Measurements from ENCODE around the gene THBS2. TPM values are rescaled to one million over a fixed set of nuclear protein-coding genes. Genes with fewer than 3 reads are reported as not detected.
A peak's percentile ranks its signal among the peaks of the same experiment; 100 is the strongest.

The THBS2 gene
- total RNA-seq, 4 donors from 2014 or later = 5.4 to 28.3 (median 16.3) TPM

DNA sequence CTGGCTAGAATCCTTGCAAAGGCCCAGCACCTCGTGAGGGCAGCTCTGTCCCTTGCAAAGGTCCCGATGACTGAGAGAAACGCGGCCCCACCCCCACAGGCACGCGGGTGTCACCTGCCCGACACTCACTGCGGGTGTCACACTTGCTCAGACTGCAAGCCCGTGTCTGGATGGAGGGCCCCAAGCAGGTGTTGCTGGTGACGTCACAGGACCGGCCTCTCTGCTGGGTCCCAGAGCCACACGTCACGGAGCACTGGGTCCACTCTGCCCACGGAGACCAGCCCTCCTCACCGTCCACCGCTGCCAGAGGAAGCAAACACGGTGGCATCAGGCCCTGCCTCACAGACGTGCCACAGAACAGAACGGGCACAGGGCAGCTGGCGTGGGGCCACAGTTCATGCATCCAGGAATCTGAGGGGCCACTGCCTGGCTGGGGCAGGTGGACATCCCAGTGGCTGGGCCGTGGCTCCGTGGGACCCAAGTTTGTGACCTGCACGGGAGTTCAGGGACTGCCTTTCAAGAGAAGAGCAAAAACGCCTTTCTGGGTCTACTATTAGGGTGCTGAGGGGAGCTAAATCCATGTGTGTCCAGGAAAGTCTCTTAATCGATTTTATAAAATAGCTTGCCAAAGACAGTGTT is 16.0 kb downstream of the THBS2 start:
- Histone ChIP-seq H3K36me3 (no peaks in the 10 kb centered on the region), H3K4me1 (no peaks in the 10 kb centered on the region), H3K27me3 (no peaks in the 10 kb centered on the region), H3K4me3 (no peak overlapping the region), H3K27ac (no peak overlapping the region), H3K9me3 (peaks cover 0 to 5% (median 0%) of the 10 kb centered on the region in 4 donors)
- peak in 2 of 3 donors; percentile 39 to 40 for DNase-seq
- TF ChIP-seq CTCF (IDR thresholded peaks at IDR 0.05) (no peak), POLR2A (IDR thresholded peaks at IDR 0.05) (no peak)

GRCh38 chr6:169236988-169237387 is 16.7 kb downstream of the THBS2 start:
- Histone ChIP-seq H3K4me3 (no peak overlapping the region), H3K36me3 (no peaks in the 10 kb centered on the region), H3K9me3 (peaks cover 0 to 5% (median 0%) of the 10 kb centered on the region in 4 donors), H3K4me1 (no peaks in the 10 kb centered on the region), H3K27ac (no peak overlapping the region), H3K27me3 (no peaks in the 10 kb centered on the region)
- TF ChIP-seq POLR2A (IDR thresholded peaks at IDR 0.05) (no peak), CTCF (IDR thresholded peaks at IDR 0.05) (no peak)
- peak in 1 of 3 donors; percentile 34 for DNase-seq

DNA sequence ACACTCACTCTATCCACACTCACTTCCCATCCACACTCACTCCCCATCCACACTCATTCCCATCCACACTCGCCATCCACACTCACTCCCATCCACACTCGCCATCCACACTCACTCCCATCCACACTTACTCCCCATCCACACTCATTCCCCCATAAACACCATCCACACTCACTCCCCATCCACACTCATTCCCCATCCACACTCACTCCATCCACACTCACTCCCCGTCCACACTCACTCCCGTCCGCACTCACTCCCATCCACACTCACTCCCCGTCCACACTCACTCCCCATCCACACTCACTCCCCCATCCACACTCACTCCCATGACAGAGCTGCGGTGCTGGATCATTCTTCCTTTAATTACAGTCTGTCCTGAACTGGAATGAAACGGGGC is 17.1 kb downstream of the THBS2 start:
- Histone ChIP-seq H3K27ac (no peak overlapping the region), H3K4me1 (no peaks in the 10 kb centered on the region), H3K36me3 (no peaks in the 10 kb centered on the region), H3K9me3 (peaks cover 0 to 5% (median 0%) of the 10 kb centered on the region in 4 donors), H3K27me3 (no peaks in the 10 kb centered on the region), H3K4me3 (no peak overlapping the region)
- peak in 1 of 3 donors; percentile 3 for DNase-seq
- TF ChIP-seq CTCF (IDR thresholded peaks at IDR 0.05) (no peak), POLR2A (IDR thresholded peaks at IDR 0.05) (no peak)

DNA sequence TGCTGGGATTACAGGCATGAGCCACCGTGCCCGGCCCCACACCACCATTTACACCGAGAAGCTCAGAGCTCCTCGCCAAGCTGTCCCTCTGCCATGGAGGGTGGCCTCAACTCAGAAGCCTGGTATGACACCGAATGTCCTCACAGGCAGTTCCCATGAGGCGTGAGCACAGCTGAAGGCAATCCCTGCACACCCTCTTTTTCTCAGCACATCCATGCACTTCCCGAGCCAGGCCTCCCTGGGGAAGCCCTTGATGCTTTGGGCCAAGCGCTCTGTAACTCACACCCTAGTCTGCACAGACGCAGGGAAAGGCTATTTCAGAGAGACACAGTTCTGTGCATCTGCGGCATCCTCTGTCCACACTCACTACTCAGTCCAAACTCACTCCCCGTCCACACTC is 18.4 kb downstream of the THBS2 start:
- Histone ChIP-seq H3K4me3 (no peak overlapping the region), H3K4me1 (no peaks in the 10 kb centered on the region), H3K9me3 (peaks cover 0 to 5% (median 0%) of the 10 kb centered on the region in 4 donors), H3K27me3 (no peaks in the 10 kb centered on the region), H3K27ac (no peak overlapping the region), H3K36me3 (no peaks in the 10 kb centered on the region)
- TF ChIP-seq CTCF (IDR thresholded peaks at IDR 0.05) (no peak), POLR2A (IDR thresholded peaks at IDR 0.05) (no peak)
- DNase-seq = no peak

DNA sequence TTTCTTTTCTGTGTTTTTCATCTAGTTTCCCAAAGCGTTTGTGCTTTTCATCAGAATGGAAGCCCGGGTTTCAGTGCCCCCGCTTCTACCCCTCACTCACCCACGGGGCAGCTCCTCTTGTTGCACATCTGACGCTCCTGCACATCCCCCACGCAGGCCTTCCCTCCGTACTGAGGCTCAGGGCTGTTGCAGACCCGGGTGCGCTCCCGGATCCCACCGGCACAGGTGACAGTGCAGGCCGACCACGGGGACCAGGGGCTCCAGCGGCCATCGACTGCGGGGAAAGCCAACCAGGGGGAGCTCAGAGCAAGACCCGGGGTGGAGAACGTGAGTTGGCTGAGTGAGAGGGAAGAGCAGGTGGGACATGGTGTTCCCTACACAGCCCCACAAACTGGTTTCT is 19.0 kb downstream of the THBS2 start:
- no peak overlapping the region for H3K4me3 ChIP-seq
- no peak for DNase-seq
- H3K27ac ChIP-seq = no peak overlapping the region

More for the DNA sequence above, 19.0 kb downstream of the THBS2 start:
- Histone ChIP-seq H3K9me3 (peaks cover 0 to 5% (median 0%) of the 10 kb centered on the region in 4 donors), H3K36me3 (no peaks in the 10 kb centered on the region), H3K27me3 (no peaks in the 10 kb centered on the region), H3K4me1 (no peaks in the 10 kb centered on the region)
- TF ChIP-seq CTCF (IDR thresholded peaks at IDR 0.05) (no peak), POLR2A (IDR thresholded peaks at IDR 0.05) (no peak)

Measured in Peyer's patch (tissue), 4 donors.